SU-DHL-6 (cell line): ENCODE measurements around the gene ZFHX3.

Experiments
- EZH2phosphoT487 ChIP-seq: fragments of 200-600 bp; sonication (generic), shearing (Covaris generic); conservative IDR thresholded peaks from 2 replicates; pipeline ENCODE4 v1.6.1; 2018; ENCODE audit warnings: mild to moderate bottlenecking, antibody characterized with exemption, low read length, moderate library complexity, mixed read lengths
- TF ChIP-seq, protein P1 (sequence below): fragments of 200-600 bp; sonication (generic); IDR thresholded peaks from one replicate; pipeline ENCODE4 v1.5.1; 2017; ENCODE audit warnings: antibody characterized with exemption, mild to moderate bottlenecking, low read length, moderate library complexity; ENCODE audit not compliant: insufficient read depth, poor library complexity, severe bottlenecking

- TF ChIP-seq, protein P1, sequence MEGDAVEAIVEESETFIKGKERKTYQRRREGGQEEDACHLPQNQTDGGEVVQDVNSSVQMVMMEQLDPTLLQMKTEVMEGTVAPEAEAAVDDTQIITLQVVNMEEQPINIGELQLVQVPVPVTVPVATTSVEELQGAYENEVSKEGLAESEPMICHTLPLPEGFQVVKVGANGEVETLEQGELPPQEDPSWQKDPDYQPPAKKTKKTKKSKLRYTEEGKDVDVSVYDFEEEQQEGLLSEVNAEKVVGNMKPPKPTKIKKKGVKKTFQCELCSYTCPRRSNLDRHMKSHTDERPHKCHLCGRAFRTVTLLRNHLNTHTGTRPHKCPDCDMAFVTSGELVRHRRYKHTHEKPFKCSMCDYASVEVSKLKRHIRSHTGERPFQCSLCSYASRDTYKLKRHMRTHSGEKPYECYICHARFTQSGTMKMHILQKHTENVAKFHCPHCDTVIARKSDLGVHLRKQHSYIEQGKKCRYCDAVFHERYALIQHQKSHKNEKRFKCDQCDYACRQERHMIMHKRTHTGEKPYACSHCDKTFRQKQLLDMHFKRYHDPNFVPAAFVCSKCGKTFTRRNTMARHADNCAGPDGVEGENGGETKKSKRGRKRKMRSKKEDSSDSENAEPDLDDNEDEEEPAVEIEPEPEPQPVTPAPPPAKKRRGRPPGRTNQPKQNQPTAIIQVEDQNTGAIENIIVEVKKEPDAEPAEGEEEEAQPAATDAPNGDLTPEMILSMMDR = no peak
- no peak for TF ChIP-seq EZH2phosphoT487
Measured at GRCh38 chr16:72787514-72788268, 260.2 kb downstream of the ZFHX3 start.
